Tibial nerve (tissue), 4 donors: Measurements from ENCODE around the gene CENPP. TPM values are rescaled to one million over a fixed set of nuclear protein-coding genes. Genes with fewer than 3 reads are reported as not detected.

ENCODE experiments used
- DNase-seq, 2 donors: peaks; one replicate each; pipeline ENCODE4 v3.0.0-alpha.2; 2019; ENCODE audit warnings: low spot score in 2 of 2
- H3K27ac ChIP-seq, 4 donors: fragments of 200-600 bp; sonication (generic) in 3 of 4; one replicate each; pipeline ENCODE4 v1.5.1; 2017 to 2019; ENCODE audit warnings: mild to moderate bottlenecking in 1 of 4
- H3K27me3 ChIP-seq, 2 donors: fragments of 200-600 bp; sonication (generic) in 1 of 2; one replicate each; pipeline versions ENCODE4 v1.5.1 to v1.6.0; 2017 to 2019
- H3K36me3 ChIP-seq, 3 donors: fragments of 200-600 bp; sonication (generic); one replicate each; pipeline ENCODE4 v1.5.1; 2018 to 2019
- H3K4me1 ChIP-seq, 4 donors: fragments of 200-600 bp; sonication (generic) in 3 of 4; one replicate each; pipeline ENCODE4 v1.5.1; 2017 to 2019
- H3K4me3 ChIP-seq, 4 donors: fragments of 200-600 bp; sonication (generic) in 3 of 4; one replicate each; pipeline ENCODE4 v1.5.1; 2017 to 2019; ENCODE audit warnings: mild to moderate bottlenecking in 1 of 4, moderate library complexity in 1 of 4
- H3K9me3 ChIP-seq, 4 donors: fragments of 200-600 bp; sonication (generic) in 3 of 4; one replicate each; pipeline ENCODE4 v1.5.1; 2017 to 2019
- CTCF ChIP-seq, 5 experiments: fragments of 200-600 bp in 3 of 5; fragments of 450-650 bp in 2 of 5; sonication (generic) in 3 of 5; IDR thresholded peaks; one replicate each; pipeline ENCODE4 v1.5.1; 2016 to 2019; ENCODE audit warnings: antibody characterized with exemption in 5 of 5, mild to moderate bottlenecking in 3 of 5, moderate library complexity in 2 of 5
- EP300 ChIP-seq, 2 donors: sonication (generic); formaldehyde crosslinking; IDR thresholded peaks; one replicate each; pipeline ENCODE4 v1.6.1; 2017; ENCODE audit warnings: antibody characterized with exemption in 2 of 2, mild to moderate bottlenecking in 1 of 2
- POLR2A ChIP-seq, 2 donors: fragments of 450-650 bp; IDR thresholded peaks; one replicate each; pipeline ENCODE4 v1.6.1; 2017; ENCODE audit warnings: antibody characterized with exemption in 2 of 2, mild to moderate bottlenecking in 2 of 2, moderate library complexity in 2 of 2
- WGBS, 2 donors: methylation state at CpG; one replicate each; pipeline ENCODE4 v1.1.5; 2018; 5-methylcytosine and 5-hydroxymethylcytosine counted together
- total RNA-seq, 4 donors: library from RNA; depleted of rRNA; stranded (reverse); fragments of >200 nt; gene quantifications; one replicate each; pipeline ENCODE4 v1.1.0, GENCODE V29; 2016

Gene CENPP
- total RNA-seq, 4 donors from 2014 or later = 5.0 to 17.1 (median 6.9) TPM

GRCh38 chr9:92333282-92333634 lies 7.5 kb downstream of the CENPP start:
- peaks cover 0 to 3% (median 0%) of the 10 kb centered on the region in 4 donors for H3K4me1 ChIP-seq
- no peak overlapping the region for H3K4me3 ChIP-seq
- 75 to 79% methylated on average over 2 of the region's 2 CpGs for whole genome bisulfite sequencing, 2 donors
- H3K27me3 ChIP-seq = no peaks in the 10 kb centered on the region
- TF ChIP-seq POLR2A (IDR thresholded peaks at IDR 0.05) (no peak), CTCF (IDR thresholded peaks at IDR 0.05) (no peak), EP300 (IDR thresholded peaks at IDR 0.05) (no peak)
- peaks cover 0 to 14% (median 0%) of the 10 kb centered on the region in 3 donors for H3K36me3 ChIP-seq
- DNase-seq = no peak
- H3K9me3 ChIP-seq = no peaks in the 10 kb centered on the region
- no peak overlapping the region for H3K27ac ChIP-seq

GRCh38 chr9:92341578-92341977 lies 15.8 kb downstream of the CENPP start:
- no peak overlapping the region for H3K4me3 ChIP-seq
- TF ChIP-seq CTCF (IDR thresholded peaks at IDR 0.05) (no peak), EP300 (IDR thresholded peaks at IDR 0.05) (no peak), POLR2A (IDR thresholded peaks at IDR 0.05) (no peak)
- 67 to 86% methylated on average over 1 of the region's 1 CpG for WGBS, 2 donors
- H3K27me3 ChIP-seq = no peaks in the 10 kb centered on the region
- H3K36me3 ChIP-seq = peaks cover 0 to 42% (median 0%) of the 10 kb centered on the region in 3 donors
- H3K27ac ChIP-seq = no peak overlapping the region
- H3K9me3 ChIP-seq = no peaks in the 10 kb centered on the region
- no peak for DNase-seq
- H3K4me1 ChIP-seq = no peaks in the 10 kb centered on the region

GRCh38 chr9:92342825-92343488 lies 17.2 kb downstream of the CENPP start:
- Histone ChIP-seq H3K27ac (peak overlapping the region in 1 of 4 donors; percentile 8), H3K4me3 (no peak overlapping the region), H3K36me3 (peaks cover 0 to 36% (median 0%) of the 10 kb centered on the region in 3 donors), H3K4me1 (no peaks in the 10 kb centered on the region), H3K9me3 (no peaks in the 10 kb centered on the region), H3K27me3 (no peaks in the 10 kb centered on the region)
- no peak for TF ChIP-seq EP300 (IDR thresholded peaks at IDR 0.05)
- TF ChIP-seq CTCF (IDR thresholded peaks at IDR 0.05) = peak in 3 of 5 experiments; percentile 18 to 49 (median 35)
- TF ChIP-seq POLR2A (IDR thresholded peaks at IDR 0.05) = no peak
- no peak for DNase-seq
- 70 to 82% methylated on average over 1 of the region's 1 CpG for WGBS, 2 donors

- Histone ChIP-seq H3K4me1 (peaks cover 0 to 12% (median 4%) of the 10 kb centered on the region in 4 donors), H3K36me3 (peaks cover 0 to 10% (median 0%) of the 10 kb centered on the region in 3 donors), H3K27ac (no peak overlapping the region), H3K4me3 (no peak overlapping the region), H3K27me3 (no peaks in the 10 kb centered on the region), H3K9me3 (no peaks in the 10 kb centered on the region)
- no peak for DNase-seq
- no peak for TF ChIP-seq POLR2A (IDR thresholded peaks at IDR 0.05)
- TF ChIP-seq EP300 (IDR thresholded peaks at IDR 0.05) = no peak
- TF ChIP-seq CTCF (IDR thresholded peaks at IDR 0.05) = no peak
Measured at GRCh38 chr9:92345582-92345981, 19.8 kb downstream of the CENPP start.

- peak in 1 of 2 donors; percentile 38 for TF ChIP-seq EP300 (IDR thresholded peaks at IDR 0.05)
- TF ChIP-seq CTCF (IDR thresholded peaks at IDR 0.05) = no peak
- TF ChIP-seq POLR2A (IDR thresholded peaks at IDR 0.05) = no peak
- H3K36me3 ChIP-seq = no peaks in the 10 kb centered on the region
- 15 to 19% methylated on average over 7 of the region's 7 CpGs for WGBS, 2 donors
Measured at GRCh38 chr9:92349771-92350739, 24.3 kb downstream of the CENPP start.

More at GRCh38 chr9:92349771-92350739, 24.3 kb downstream of the CENPP start:
- peaks cover 0 to 17% (median 6%) of the 10 kb centered on the region in 4 donors for H3K4me1 ChIP-seq
- H3K27ac ChIP-seq = peak overlapping the region; percentile 21 to 84 (median 61)
- H3K9me3 ChIP-seq = peaks cover 0 to 11% (median 3%) of the 10 kb centered on the region in 4 donors
- DNase-seq = no peak
- H3K27me3 ChIP-seq = no peaks in the 10 kb centered on the region
- no peak overlapping the region for H3K4me3 ChIP-seq
